MM.1S (cell line): ENCODE data around the gene GJD2.

Experiments
- DNase-seq: peaks from one replicate; pipeline ENCODE4 v3.0.0-alpha.2; 2015
- H2AFZ ChIP-seq: fragments of 300-600 bp; sonication (generic); 2 replicates; pipeline ENCODE4 v1.6.0; 2016; ENCODE audit warnings: antibody characterized with exemption, low read length
- H3F3A ChIP-seq: fragments of 300-600 bp; sonication (generic); 2 replicates; pipeline ENCODE4 v1.6.1; 2016; ENCODE audit warnings: mild to moderate bottlenecking, antibody characterized with exemption, low read length, moderate library complexity, mixed read lengths; ENCODE audit not compliant: insufficient read depth
- H3K27ac ChIP-seq: fragments of 300-600 bp; sonication (generic); 2 replicates; pipeline ENCODE4 v1.5.1; 2016; ENCODE audit warnings: mild to moderate bottlenecking, low read length
- H3K27me3 ChIP-seq: fragments of 300-600 bp; sonication (generic); replicated peaks from 2 replicates; pipeline ENCODE4 v1.6.0; 2016; ENCODE audit warnings: low read length; ENCODE audit not compliant: insufficient read depth
- H3K36me3 ChIP-seq: fragments of 300-600 bp; sonication (generic); replicated peaks from 2 replicates; pipeline ENCODE4 v1.6.1; 2016; ENCODE audit warnings: mild to moderate bottlenecking, low read length, mixed read lengths; ENCODE audit not compliant: insufficient read depth
- H3K4me1 ChIP-seq: fragments of 300-600 bp; sonication (generic); 2 replicates; pipeline ENCODE4 v1.6.1; 2016; ENCODE audit warnings: low read length, mixed read lengths
- H3K4me2 ChIP-seq: fragments of 300-600 bp; sonication (generic); 2 replicates; pipeline ENCODE4 v1.6.0; 2016; ENCODE audit warnings: low read depth, low read length
- H3K4me3 ChIP-seq: fragments of 300-600 bp; sonication (generic); 2 replicates; pipeline ENCODE4 v1.5.1; 2016; ENCODE audit warnings: low read length, mixed read lengths
- H3K79me2 ChIP-seq: fragments of 300-600 bp; sonication (generic); 2 replicates; pipeline ENCODE4 v1.6.1; 2016; ENCODE audit warnings: mixed run types, low read length, mixed read lengths
- H3K9ac ChIP-seq: fragments of 300-600 bp; sonication (generic); 2 replicates; pipeline ENCODE4 v1.6.1; 2016; ENCODE audit warnings: low read length, mixed read lengths
- H3K9me2 ChIP-seq: fragments of 300-600 bp; sonication (generic); replicated peaks from 2 replicates; pipeline ENCODE4 v1.6.1; 2016; ENCODE audit warnings: mild to moderate bottlenecking, low read length, mixed read lengths; ENCODE audit not compliant: insufficient read depth
- H3K9me3 ChIP-seq: fragments of 300-600 bp; sonication (generic); replicated peaks from 2 replicates; pipeline ENCODE4 v1.6.1; 2016; ENCODE audit warnings: mild to moderate bottlenecking, low read length, mixed read lengths; ENCODE audit not compliant: insufficient read depth
- H4K20me1 ChIP-seq: fragments of 300-600 bp; sonication (generic); 2 replicates; pipeline ENCODE4 v1.6.1; 2016; ENCODE audit warnings: mild to moderate bottlenecking, low read length, moderate library complexity, mixed read lengths; ENCODE audit not compliant: insufficient read depth
- CTCF ChIP-seq: fragments of 300-600 bp; sonication (generic); IDR thresholded peaks from 2 replicates; pipeline ENCODE4 v1.5.1; 2016; ENCODE audit warnings: antibody characterized with exemption, low read length, mixed read lengths
- EZH2 ChIP-seq: fragments of 300-600 bp; sonication (generic); optimal IDR thresholded peaks from 2 replicates; pipeline ENCODE3; 2017; ENCODE audit warnings: low read depth, mild to moderate bottlenecking, antibody characterized with exemption, low read length, mixed read lengths
- EZH2phosphoT487 ChIP-seq: fragments of 300-600 bp; sonication (generic); IDR thresholded peaks from 2 replicates; pipeline ENCODE4 v1.6.1; 2018; ENCODE audit warnings: antibody characterized with exemption, low read length

Gene GJD2

GRCh38 chr15:34732430-34732829 is 22.4 kb downstream of the GJD2 start:
- Histone ChIP-seq H3K9me3 (no peaks in the 10 kb centered on the region), H3K27ac (no peak overlapping the region), H2AFZ (no peak overlapping the region), H3K9ac (no peak overlapping the region), H3F3A (no peaks in the 10 kb centered on the region), H3K4me3 (no peak overlapping the region), H3K36me3 (no peaks in the 10 kb centered on the region), H3K79me2 (no peaks in the 10 kb centered on the region), H3K4me2 (no peak overlapping the region), H3K4me1 (no peaks in the 10 kb centered on the region), H3K27me3 (no peaks in the 10 kb centered on the region), H4K20me1 (no peaks in the 10 kb centered on the region), H3K9me2 (no peaks in the 10 kb centered on the region)
- no peak for DNase-seq
- TF ChIP-seq EZH2 (no peak), EZH2phosphoT487 (no peak), CTCF (no peak)

GRCh38 chr15:34730701-34731100 is 24.1 kb downstream of the GJD2 start:
- no peaks in the 10 kb centered on the region for H3K9me2 ChIP-seq
- no peak overlapping the region for H3K27ac ChIP-seq
- no peaks in the 10 kb centered on the region for H3F3A ChIP-seq
- no peaks in the 10 kb centered on the region for H3K79me2 ChIP-seq
- no peaks in the 10 kb centered on the region for H3K4me1 ChIP-seq
- no peaks in the 10 kb centered on the region for H3K27me3 ChIP-seq
- no peak for DNase-seq
- H4K20me1 ChIP-seq = no peaks in the 10 kb centered on the region
- H3K9ac ChIP-seq = no peak overlapping the region
- H3K4me2 ChIP-seq = no peak overlapping the region
- H3K4me3 ChIP-seq = no peak overlapping the region
- H2AFZ ChIP-seq = no peak overlapping the region
- TF ChIP-seq CTCF = no peak
- TF ChIP-seq EZH2 = no peak
- TF ChIP-seq EZH2phosphoT487 = no peak
- H3K9me3 ChIP-seq = no peaks in the 10 kb centered on the region
- no peaks in the 10 kb centered on the region for H3K36me3 ChIP-seq

- no peaks in the 10 kb centered on the region for H3K4me1 ChIP-seq
- no peak overlapping the region for H3K9ac ChIP-seq
- TF ChIP-seq EZH2 (no peak), CTCF (no peak), EZH2phosphoT487 (no peak)
- H3F3A ChIP-seq = no peaks in the 10 kb centered on the region
- H3K4me2 ChIP-seq = no peak overlapping the region
- no peaks in the 10 kb centered on the region for H3K9me2 ChIP-seq
- no peak for DNase-seq
- no peak overlapping the region for H3K27ac ChIP-seq
- no peaks in the 10 kb centered on the region for H4K20me1 ChIP-seq
- H3K36me3 ChIP-seq = no peaks in the 10 kb centered on the region
- H3K4me3 ChIP-seq = no peak overlapping the region
- no peaks in the 10 kb centered on the region for H3K79me2 ChIP-seq
- H3K27me3 ChIP-seq = no peaks in the 10 kb centered on the region
- H2AFZ ChIP-seq = no peak overlapping the region
- no peaks in the 10 kb centered on the region for H3K9me3 ChIP-seq
Observed at GRCh38 chr15:34729886-34730285, 24.9 kb downstream of the GJD2 start.
